GM23338 (cell line): ENCODE data around the gene LPP. TPM values are rescaled to one million over a fixed set of nuclear protein-coding genes. Genes with fewer than 3 reads are reported as not detected.
A peak's percentile ranks its signal among the peaks of the same experiment; 100 is the strongest.

Source experiments
- ATAC-seq: fragments of 200-7000 bp; cut with Tn5 transposase; 3 replicates; pipeline ENCODE4 v1.9.1; 2020
- DNase-seq: peaks from one replicate; pipeline ENCODE4 v3.0.0-alpha.2; 2015; ENCODE audit warnings: low spot score
- H2AFZ ChIP-seq: fragments of 200-600 bp; sonication (generic); 2 replicates; pipeline ENCODE4 v1.8.0; 2016; ENCODE audit warnings: antibody characterized with exemption, mild to moderate bottlenecking, moderate library complexity
- H3F3A ChIP-seq: fragments of 200-600 bp; sonication (generic); replicated peaks from 2 replicates; pipeline ENCODE4 v1.8.0; 2017; ENCODE audit warnings: antibody characterized with exemption, mixed run types, low read depth
- H3K27ac ChIP-seq: fragments of 200-600 bp; sonication (generic); 2 replicates; pipeline ENCODE4 v1.6.1; 2016; ENCODE audit warnings: low read depth
- H3K27me3 ChIP-seq: fragments of 200-600 bp; sonication (generic); 2 replicates; pipeline ENCODE4 v1.8.0; 2016; ENCODE audit warnings: mild to moderate bottlenecking, mixed run types, moderate library complexity; ENCODE audit not compliant: insufficient read depth
- H3K36me3 ChIP-seq: fragments of 200-600 bp; sonication (generic); 2 replicates; pipeline ENCODE4 v1.8.0; 2016; ENCODE audit warnings: mild to moderate bottlenecking; ENCODE audit not compliant: insufficient read depth
- H3K4me1 ChIP-seq: fragments of 200-600 bp; sonication (generic); 2 replicates; pipeline ENCODE4 v1.8.0; 2016; ENCODE audit warnings: mild to moderate bottlenecking, moderate library complexity; ENCODE audit not compliant: insufficient read depth
- H3K4me2 ChIP-seq: fragments of 200-600 bp; sonication (generic); 2 replicates; pipeline ENCODE4 v1.7.1; 2017; ENCODE audit warnings: mixed run types
- H3K4me3 ChIP-seq: fragments of 200-600 bp; sonication (generic); 2 replicates; pipeline ENCODE4 v1.6.1; 2016; ENCODE audit warnings: mixed run types
- H3K79me2 ChIP-seq: fragments of 200-600 bp; sonication (generic); replicated peaks from 2 replicates; pipeline ENCODE4 v1.8.0; 2017; ENCODE audit warnings: mild to moderate bottlenecking; ENCODE audit not compliant: insufficient read depth
- H3K9me2 ChIP-seq: fragments of 200-600 bp; sonication (generic); 2 replicates; pipeline ENCODE4 v1.8.0; 2017; ENCODE audit not compliant: insufficient read depth
- H4K20me1 ChIP-seq: fragments of 200-600 bp; sonication (generic); replicated peaks from 2 replicates; pipeline ENCODE4 v1.8.0; 2017; ENCODE audit warnings: mild to moderate bottlenecking; ENCODE audit not compliant: insufficient read depth
- H3K27ac Mint-ChIP-seq: 2 replicates; pipeline ENCODE4 v1.8.0; 2020; ENCODE audit warnings: inconsistent platforms, mild to moderate bottlenecking, moderate library complexity, mixed read lengths
- H3K27me3 Mint-ChIP-seq: 3 replicates; pipeline ENCODE4 v1.8.0; 2022; ENCODE audit warnings: low read depth, mild to moderate bottlenecking, moderate library complexity, mixed read lengths, inconsistent platforms; ENCODE audit not compliant: insufficient read depth, poor library complexity
- H3K36me3 Mint-ChIP-seq: 3 replicates; pipeline ENCODE4 v1.8.0; 2021; ENCODE audit warnings: low read depth, mild to moderate bottlenecking, inconsistent platforms, moderate library complexity, mixed read lengths
- H3K4me1 Mint-ChIP-seq: 3 replicates; pipeline ENCODE4 v1.8.0; 2020; ENCODE audit warnings: mild to moderate bottlenecking, inconsistent platforms, mixed read lengths
- H3K4me3 Mint-ChIP-seq: 3 replicates; pipeline ENCODE4 v1.8.0; 2021; ENCODE audit warnings: moderate library complexity, mild to moderate bottlenecking, inconsistent platforms, mixed read lengths
- H3K9me3 Mint-ChIP-seq: 3 replicates; pipeline ENCODE4 v1.8.0; 2020; ENCODE audit warnings: moderate library complexity, mild to moderate bottlenecking, inconsistent platforms, mixed read lengths
- CREB1 ChIP-seq: fragments of 250-450 bp; sonication (Bioruptor Pico); IDR thresholded peaks from 2 replicates; pipeline ENCODE4 v1.5.0; 2020; ENCODE audit warnings: low read depth, mild to moderate bottlenecking, moderate library complexity
- CTCF ChIP-seq, 2 experiments: fragments of 200-600 bp in 1 of 2; sonication (generic) in 1 of 2; conservative IDR thresholded peaks; 2 replicates each; pipeline versions ENCODE4 v1.5.1 to v1.6.1; 2016 to 2017; ENCODE audit warnings: antibody characterized with exemption in 2 of 2, low read depth in 2 of 2, mild to moderate bottlenecking in 2 of 2, moderate library complexity in 1 of 2
- ETS1 ChIP-seq: IDR thresholded peaks from 2 replicates; pipeline ENCODE4 v1.6.1; 2016; ENCODE audit warnings: antibody characterized with exemption
- EZH2 ChIP-seq: fragments of 200-600 bp; sonication (generic); IDR thresholded peaks from one replicate; pipeline ENCODE4 v1.8.0; 2017; ENCODE audit warnings: antibody characterized with exemption, mild to moderate bottlenecking, low read depth; ENCODE audit not compliant: unreplicated experiment
- EZH2phosphoT487 ChIP-seq: fragments of 200-600 bp; sonication (generic); IDR thresholded peaks from one replicate; pipeline ENCODE4 v1.8.1; 2018; ENCODE audit warnings: antibody characterized with exemption; ENCODE audit not compliant: unreplicated experiment
- JUNB ChIP-seq: IDR thresholded peaks from one replicate; pipeline ENCODE4 v1.6.1; 2016; ENCODE audit warnings: antibody characterized with exemption; ENCODE audit not compliant: unreplicated experiment
- NANOG ChIP-seq: IDR thresholded peaks from 2 replicates; pipeline ENCODE4 v1.6.1; 2016; ENCODE audit warnings: antibody characterized with exemption, borderline replicate concordance
- POLR2AphosphoS5 ChIP-seq: IDR thresholded peaks from 2 replicates; pipeline ENCODE4 v1.6.1; 2016; ENCODE audit warnings: antibody characterized with exemption, low read depth
- REST ChIP-seq: IDR thresholded peaks from one replicate; pipeline ENCODE4 v1.6.1; 2018; ENCODE audit warnings: antibody characterized with exemption; ENCODE audit not compliant: unreplicated experiment
- ZNF114 ChIP-seq: fragments of 250-450 bp; sonication (Bioruptor Pico); IDR thresholded peaks from 2 replicates; pipeline ENCODE4 v1.5.0; 2020; ENCODE audit warnings: mild to moderate bottlenecking, moderate library complexity
- ZNF331 ChIP-seq: fragments of 250-450 bp; sonication (Bioruptor Pico); IDR thresholded peaks from 2 replicates; pipeline ENCODE4 v1.5.0; 2020; ENCODE audit warnings: low read depth, mild to moderate bottlenecking, moderate library complexity
- polyA plus RNA-seq: library from polyadenylated mRNA; unstranded; fragments of >200 nt; fragmentation: Nextera tagmentation; extraction: Ambion mirVana; gene quantifications from 2 replicates; pipeline ENCODE4 v1.2.1, GENCODE V29; 2016
- total RNA-seq: library from RNA; depleted of rRNA; stranded (reverse); fragments of >200 nt; shearing (Covaris generic); gene quantifications from 2 replicates; pipeline ENCODE4 v1.2.3, GENCODE V29; 2014

The LPP gene
- total and polyA plus RNA-seq, 2 experiments from 2014 or later, result 23.0 to 35.2 TPM

GRCh38 chr3:188220988-188221818 is 67.2 kb downstream of the LPP start (continued):
- TF ChIP-seq ETS1, result no peak
- no peak for TF ChIP-seq ZNF331 (CRISPR knock-in tag)
- no peak for TF ChIP-seq POLR2AphosphoS5
- TF ChIP-seq EZH2, result no peak
- TF ChIP-seq CTCF (conservative IDR thresholded peaks at IDR 0.05; ENCODE audit: low read depth in 2 of 2), result no peak
- TF ChIP-seq EZH2phosphoT487, result no peak
- TF ChIP-seq ZNF114 (CRISPR knock-in tag), result no peak
- no peak for TF ChIP-seq CREB1 (CRISPR knock-in tag)

GRCh38 chr3:188223936-188224335 is 70.0 kb downstream of the LPP start:
- ATAC-seq, result no peak
- Mint-ChIP-seq H3K27ac (peak overlapping the region; percentile 41; the same call in 1 of the 2 replicates), H3K36me3 (peaks cover 19% of the 10 kb centered on the region; the same call in 2 of the 3 replicates), H3K4me1 (peaks cover 17% of the 10 kb centered on the region; the same call in 2 of the 3 replicates), H3K9me3 (no peaks in the 10 kb centered on the region), H3K27me3 (no peaks in the 10 kb centered on the region), H3K4me3 (no peak overlapping the region)
- Histone ChIP-seq H3K27me3 (no peaks in the 10 kb centered on the region), H3K79me2 (peaks cover 46% of the 10 kb centered on the region), H3K4me1 (0 out of 2 replicates have a peak, but pooled peaks cover 9% of the 10 kb centered on the region), H3K36me3 (no peaks in the 10 kb centered on the region; the same call in 1 of the 2 replicates), H3K9me2 (peaks cover 9% of the 10 kb centered on the region), H3K4me3 (no peak overlapping the region), H3K4me2 (no peak overlapping the region), H3K27ac (no peak overlapping the region), H2AFZ (no peak overlapping the region), H3F3A (no peaks in the 10 kb centered on the region), H4K20me1 (no peaks in the 10 kb centered on the region)
- DNase-seq, result no peak
- TF ChIP-seq ETS1, result no peak
- no peak for TF ChIP-seq REST
- TF ChIP-seq NANOG, result no peak
- TF ChIP-seq JUNB, result no peak
- no peak for TF ChIP-seq ZNF114 (CRISPR knock-in tag)
- no peak for TF ChIP-seq POLR2AphosphoS5
- TF ChIP-seq EZH2phosphoT487, result no peak
